ENCODE results near the gene KCNN4. TPM values are rescaled to one million over a fixed set of nuclear protein-coding genes. Genes with fewer than 3 reads are reported as not detected.

KCNN4 gene
- total and polyA plus RNA-seq, 10 of the 15 experiments (the other 5 are each of a cell fraction or from before 2014, with no cell fraction given): 1.4 to 112 (median 77.9) TPM

DNA sequence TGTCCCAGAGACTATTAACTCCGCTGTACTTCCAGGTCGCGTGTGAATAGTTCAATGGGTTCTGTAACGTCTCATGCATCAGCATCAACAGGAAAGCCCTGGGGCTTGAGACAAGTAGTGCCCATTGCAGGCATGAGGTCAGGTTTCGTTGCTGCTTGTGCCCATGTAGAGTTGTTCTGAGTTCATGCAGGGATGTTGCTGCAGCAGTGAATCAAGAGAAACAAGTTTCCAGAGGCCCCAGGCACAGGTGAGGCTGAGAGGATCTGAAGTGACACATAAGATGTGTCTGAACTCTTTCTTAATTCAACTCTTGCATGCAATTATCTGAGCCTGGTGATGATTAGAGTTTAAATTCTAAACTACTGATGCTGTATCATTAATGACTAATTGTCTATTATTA, 37.7 kb upstream of the KCNN4 start:
- ATAC-seq (no peak), DNase-seq (ENCODE audit: low read depth, low spot score) (no peak), FAIRE-seq (no peak)
- CTCF ChIA-PET: interaction anchor here (2.1 kb wide), 1 partner anchor 9 kb away, joined by 6 read pairs; no protein-coding TSS in a partner anchor
- Histone ChIP-seq H3K36me3 (ENCODE audit: control insufficient read depth in 2 of 2, insufficient read depth in 2 of 2, low read length in 1 of 2) (no peaks in the 10 kb centered on the region), H3K4me3 (no peak overlapping the region), H3K9me3 (replicated peaks; ENCODE audit: control insufficient read depth, insufficient read depth, low read length) (peaks cover 3% of the 10 kb centered on the region; the same call in 2 of the 3 replicates), H3K27ac (ENCODE audit: control insufficient read depth, insufficient read depth) (no peak overlapping the region), H3K4me1 (ENCODE audit: control insufficient read depth, insufficient read depth, low read length) (no peaks in the 10 kb centered on the region), H3K27me3 (replicated peaks in 1 of 2; ENCODE audit: control insufficient read depth in 2 of 2, insufficient read depth in 2 of 2, low read length in 1 of 2) (no peaks in the 10 kb centered on the region; a peak in 1 of 4 replicates), H3K79me2 (ENCODE audit: control insufficient read depth, insufficient read depth, low read length) (no peaks in the 10 kb centered on the region), H3K4me2 (ENCODE audit: control insufficient read depth, insufficient read depth) (no peak overlapping the region), H2AFZ (ENCODE audit: control insufficient read depth, low read depth, low read length) (no peak overlapping the region), H3K9ac (ENCODE audit: control insufficient read depth, insufficient read depth, low read length) (no peak overlapping the region), H4K20me1 (ENCODE audit: control insufficient read depth, insufficient read depth) (no peaks in the 10 kb centered on the region)
- POLR2A ChIA-PET: no interaction called here
- TF ChIP-seq CHD1 (IDR thresholded peaks at IDR 0.05; ENCODE audit: low read depth, low read length) (no peak), NFYA (IDR thresholded peaks at IDR 0.05; ENCODE audit: borderline replicate concordance, low read depth, low read length) (no peak), MEF2B (IDR thresholded peaks at IDR 0.05; ENCODE audit: partially characterized antibody, poor library complexity, severe bottlenecking) (no peak), MEF2A (IDR thresholded peaks at IDR 0.05; ENCODE audit: insufficient read depth, low read depth, low read length) (no peak), SKIL (IDR thresholded peaks at IDR 0.05; ENCODE audit: low read depth, poor library complexity, severe bottlenecking) (no peak), EZH2 (IDR thresholded peaks at IDR 0.05; ENCODE audit: borderline replicate concordance, control insufficient read depth, low read depth, low read length) (no peak), TCF7 (IDR thresholded peaks at IDR 0.05; ENCODE audit: borderline replicate concordance) (no peak), POLR2AphosphoS2 (IDR thresholded peaks at IDR 0.05; ENCODE audit: low read depth, low read length) (no peak), CTCF (IDR thresholded peaks at IDR 0.05 in 2 of 3, conservative IDR thresholded peaks at IDR 0.05 in 1 of 3; ENCODE audit: control insufficient read depth in 2 of 3, extremely low read depth in 1 of 3, insufficient read depth in 1 of 3, low read depth in 3 of 3, low read length in 3 of 3) (no peak), ATF7 (IDR thresholded peaks at IDR 0.05; ENCODE audit: low read depth) (no peak), ZNF622 (IDR thresholded peaks at IDR 0.05) (no peak), SMARCA5 (IDR thresholded peaks at IDR 0.05) (no peak), TARDBP (IDR thresholded peaks at IDR 0.05; ENCODE audit: borderline replicate concordance) (no peak), SREBF1 (IDR thresholded peaks at IDR 0.05; ENCODE audit: low read length) (no peak), RAD51 (IDR thresholded peaks at IDR 0.05) (no peak), ASH2L (IDR thresholded peaks at IDR 0.05; ENCODE audit: borderline replicate concordance, low read depth) (no peak)
- TF ChIP-seq, protein P1, sequence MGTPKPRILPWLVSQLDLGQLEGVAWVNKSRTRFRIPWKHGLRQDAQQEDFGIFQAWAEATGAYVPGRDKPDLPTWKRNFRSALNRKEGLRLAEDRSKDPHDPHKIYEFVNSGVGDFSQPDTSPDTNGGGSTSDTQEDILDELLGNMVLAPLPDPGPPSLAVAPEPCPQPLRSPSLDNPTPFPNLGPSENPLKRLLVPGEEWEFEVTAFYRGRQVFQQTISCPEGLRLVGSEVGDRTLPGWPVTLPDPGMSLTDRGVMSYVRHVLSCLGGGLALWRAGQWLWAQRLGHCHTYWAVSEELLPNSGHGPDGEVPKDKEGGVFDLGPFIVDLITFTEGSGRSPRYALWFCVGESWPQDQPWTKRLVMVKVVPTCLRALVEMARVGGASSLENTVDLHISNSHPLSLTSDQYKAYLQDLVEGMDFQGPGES (IDR thresholded peaks at IDR 0.05): no peak
- in situ Hi-C loops (cut with MboI): no loop called here
- intact Hi-C loops (cut with micrococcal nuclease; ENCODE audit: unreplicated experiment): no loop called here
- SMC1A ChIA-PET (ENCODE audit: uncharacterized antibody, unreplicated experiment): interaction anchor here (1.6 kb wide), 1 partner anchor 9 kb away, joined by 3 read pairs; no protein-coding TSS in a partner anchor
- WGBS (ENCODE audit: insufficient coverage, insufficient replicate concordance, low lambda C conversion rate, missing lambda C conversion rate): 77% methylated on average over 5 of the region's 5 CpGs
- RAD21 ChIA-PET (ENCODE audit: unreplicated experiment): no interaction called here
- BruUV-seq (replicated peaks): no TSS peak
